Measurements from ENCODE around the gene CIT. TPM values are rescaled to one million over a fixed set of nuclear protein-coding genes. Genes with fewer than 3 reads are reported as not detected.

CIT gene
- total RNA-seq, 6 experiments from 2014 or later, result 23.1 to 55.5 (median 48.3) TPM

- DNase-seq, result no peak
- Mint-ChIP-seq H3K4me3 (no peak overlapping the region), H3K9me3 (no peaks in the 10 kb centered on the region), H3K4me1 (ENCODE audit: low read depth) (peaks cover 9% of the 10 kb centered on the region), H3K27me3 (ENCODE audit: insufficient read depth) (no peaks in the 10 kb centered on the region), H3K36me3 (ENCODE audit: low read depth) (peaks cover 29% of the 10 kb centered on the region), H3K27ac (no peak overlapping the region)
- no peak for TF ChIP-seq CTCF (IDR thresholded peaks at IDR 0.05)
These were observed 48.8 kb downstream of the CIT start for GRCh38 chr12:119828300-119828699.

GRCh38 chr12:119827760-119828159 lies 49.4 kb downstream of the CIT start:
- H3K36me3 Mint-ChIP-seq (ENCODE audit: low read depth), result peaks cover 27% of the 10 kb centered on the region
- no peak for DNase-seq

GRCh38 chr12:119826661-119827445 lies 50.3 kb downstream of the CIT start:
- Mint-ChIP-seq H3K4me3 (no peak overlapping the region), H3K27ac (peak overlapping the region; percentile 43), H3K27me3 (ENCODE audit: insufficient read depth) (no peaks in the 10 kb centered on the region), H3K9me3 (no peaks in the 10 kb centered on the region), H3K4me1 (ENCODE audit: low read depth) (peaks cover 9% of the 10 kb centered on the region), H3K36me3 (ENCODE audit: low read depth) (peaks cover 24% of the 10 kb centered on the region; the same call in 1 of the 2 replicates)
- DNase-seq, result no peak
- no peak for TF ChIP-seq CTCF (IDR thresholded peaks at IDR 0.05)

More at GRCh38 chr12:119827760-119828159, 49.4 kb downstream of the CIT start:
- Mint-ChIP-seq H3K27ac (no peak overlapping the region), H3K9me3 (no peaks in the 10 kb centered on the region), H3K27me3 (ENCODE audit: insufficient read depth) (no peaks in the 10 kb centered on the region), H3K4me1 (ENCODE audit: low read depth) (peaks cover 9% of the 10 kb centered on the region), H3K4me3 (no peak overlapping the region)
- no peak for TF ChIP-seq CTCF (IDR thresholded peaks at IDR 0.05)

GRCh38 chr12:119825262-119825661 lies 51.9 kb downstream of the CIT start:
- no peak for TF ChIP-seq CTCF (IDR thresholded peaks at IDR 0.05)
- H3K4me1 Mint-ChIP-seq (ENCODE audit: low read depth), result peaks cover 9% of the 10 kb centered on the region
- peaks cover 16% of the 10 kb centered on the region; the same call in 1 of the 2 replicates for H3K36me3 Mint-ChIP-seq (ENCODE audit: low read depth)
- H3K4me3 Mint-ChIP-seq, result no peak overlapping the region
- H3K27ac Mint-ChIP-seq, result no peak overlapping the region
- no peak for DNase-seq
- H3K9me3 Mint-ChIP-seq, result no peaks in the 10 kb centered on the region
- H3K27me3 Mint-ChIP-seq (ENCODE audit: insufficient read depth), result no peaks in the 10 kb centered on the region

GRCh38 chr12:119822046-119822445 lies 55.1 kb downstream of the CIT start:
- H3K9me3 Mint-ChIP-seq, result no peaks in the 10 kb centered on the region
- no peaks in the 10 kb centered on the region for H3K27me3 Mint-ChIP-seq (ENCODE audit: insufficient read depth)
- H3K36me3 Mint-ChIP-seq (ENCODE audit: low read depth), result peaks cover 14% of the 10 kb centered on the region
- no peak overlapping the region for H3K4me3 Mint-ChIP-seq
- peaks cover 8% of the 10 kb centered on the region for H3K4me1 Mint-ChIP-seq (ENCODE audit: low read depth)
- no peak overlapping the region for H3K27ac Mint-ChIP-seq
- no peak for TF ChIP-seq CTCF (IDR thresholded peaks at IDR 0.05)
- no peak for DNase-seq

All from HFFc6 (cell line).